GM12892 (cell line): Measurements from ENCODE around the gene TPO.

ENCODE experiments used
- POLR2A ChIP-seq: IDR thresholded peaks from 2 replicates; pipeline ENCODE4 v1.6.1; 2011; ENCODE audit warnings: low read depth, low read length, control low read depth
- POLR2AphosphoS5 ChIP-seq: IDR thresholded peaks from 2 replicates; pipeline ENCODE4 v1.6.1; 2011; ENCODE audit warnings: low read depth, low read length, control low read depth

DNA sequence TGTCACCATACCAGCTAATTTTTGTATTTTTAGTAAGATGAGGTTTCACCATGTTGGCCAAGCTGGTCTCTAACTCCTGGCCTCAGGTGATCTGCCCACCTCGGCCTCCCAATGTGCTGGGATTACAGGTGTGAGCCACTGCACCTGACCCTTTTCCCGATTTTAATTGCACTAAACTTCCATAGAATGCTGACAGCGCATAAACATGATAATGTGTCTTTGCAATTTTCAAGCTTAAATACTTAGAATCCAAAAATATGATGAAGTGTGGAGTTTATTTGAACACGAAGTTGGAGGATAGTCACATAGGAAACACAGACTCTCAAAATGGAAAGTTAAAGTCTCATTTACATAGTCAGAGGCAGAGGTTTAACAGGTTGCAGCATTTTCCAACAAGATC, 138.6 kb downstream of the TPO start:
- TF ChIP-seq POLR2AphosphoS5 (no peak), POLR2A (no peak)
